GM06990 (cell line): ENCODE measurements around the gene CENPW.

ENCODE experiments used
- DNase-seq: peaks from one replicate; pipeline ENCODE4 v3.0.0-alpha.2; 2011; ENCODE audit not compliant: insufficient read length; ENCODE audit errors: extremely low read depth
- H3K27me3 ChIP-seq: replicated peaks from 2 replicates; pipeline ENCODE4 v1.6.0; 2011; ENCODE audit warnings: low read length; ENCODE audit not compliant: control insufficient read depth, insufficient read depth
- H3K36me3 ChIP-seq: 2 replicates; pipeline ENCODE4 v1.5.1; 2011; ENCODE audit warnings: low read length; ENCODE audit not compliant: control insufficient read depth, insufficient read depth
- H3K4me3 ChIP-seq: replicated peaks from 2 replicates; pipeline ENCODE4 v1.5.1; 2011; ENCODE audit warnings: low read depth, mild to moderate bottlenecking, control low read depth, low read length
- TF ChIP-seq, protein P1 (sequence below): IDR thresholded peaks from 2 replicates; pipeline ENCODE4 v1.5.1; 2011; ENCODE audit warnings: low read length, control low read depth, mild to moderate bottlenecking, inconsistent platforms; ENCODE audit not compliant: insufficient read depth, poor library complexity, severe bottlenecking

Gene CENPW

DNA sequence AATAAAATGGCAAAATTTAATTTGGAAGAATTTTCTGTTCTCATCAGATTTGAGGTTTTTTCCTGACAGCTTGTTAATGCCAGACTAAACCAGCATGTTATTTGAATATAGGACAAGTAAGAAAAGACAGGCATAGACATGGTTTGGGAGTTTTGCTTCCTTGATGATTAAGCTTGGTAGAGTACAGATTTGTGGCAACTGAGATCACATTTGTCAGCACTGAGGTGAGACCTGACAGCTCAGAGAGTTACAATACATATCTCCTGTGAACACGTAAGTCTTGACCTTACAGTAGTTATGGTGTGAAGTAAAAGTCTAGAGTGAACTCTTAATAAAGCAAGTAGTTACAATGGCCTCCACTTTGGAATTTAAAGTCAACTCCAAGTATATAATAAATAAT lies 34.5 kb downstream of the CENPW start:
- Histone ChIP-seq H3K27me3 (no peaks in the 10 kb centered on the region), H3K4me3 (no peak overlapping the region), H3K36me3 (no peaks in the 10 kb centered on the region)
- TF ChIP-seq, protein P1, sequence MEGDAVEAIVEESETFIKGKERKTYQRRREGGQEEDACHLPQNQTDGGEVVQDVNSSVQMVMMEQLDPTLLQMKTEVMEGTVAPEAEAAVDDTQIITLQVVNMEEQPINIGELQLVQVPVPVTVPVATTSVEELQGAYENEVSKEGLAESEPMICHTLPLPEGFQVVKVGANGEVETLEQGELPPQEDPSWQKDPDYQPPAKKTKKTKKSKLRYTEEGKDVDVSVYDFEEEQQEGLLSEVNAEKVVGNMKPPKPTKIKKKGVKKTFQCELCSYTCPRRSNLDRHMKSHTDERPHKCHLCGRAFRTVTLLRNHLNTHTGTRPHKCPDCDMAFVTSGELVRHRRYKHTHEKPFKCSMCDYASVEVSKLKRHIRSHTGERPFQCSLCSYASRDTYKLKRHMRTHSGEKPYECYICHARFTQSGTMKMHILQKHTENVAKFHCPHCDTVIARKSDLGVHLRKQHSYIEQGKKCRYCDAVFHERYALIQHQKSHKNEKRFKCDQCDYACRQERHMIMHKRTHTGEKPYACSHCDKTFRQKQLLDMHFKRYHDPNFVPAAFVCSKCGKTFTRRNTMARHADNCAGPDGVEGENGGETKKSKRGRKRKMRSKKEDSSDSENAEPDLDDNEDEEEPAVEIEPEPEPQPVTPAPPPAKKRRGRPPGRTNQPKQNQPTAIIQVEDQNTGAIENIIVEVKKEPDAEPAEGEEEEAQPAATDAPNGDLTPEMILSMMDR: no peak
- DNase-seq: no peak

DNA sequence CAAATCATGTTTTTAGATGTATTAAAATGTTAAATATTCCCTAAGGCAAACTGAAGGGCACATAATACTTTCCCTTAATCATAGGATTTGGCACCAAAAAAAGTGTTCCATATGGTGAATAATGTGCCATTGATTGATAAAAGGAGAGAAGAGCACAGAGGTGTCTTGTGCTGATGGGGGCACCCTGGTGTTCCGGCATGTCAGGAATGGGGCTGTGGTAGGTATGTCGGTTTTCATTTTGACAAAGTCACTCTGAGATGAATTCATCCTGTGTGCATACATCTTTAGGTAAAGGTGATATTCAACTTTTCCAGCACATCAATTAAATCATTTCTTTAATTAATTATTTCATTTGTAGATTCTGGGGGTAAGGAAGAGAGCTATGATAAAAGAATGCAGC lies 36.8 kb downstream of the CENPW start:
- DNase-seq: no peak
- TF ChIP-seq, protein P1: no peak
- Histone ChIP-seq H3K4me3 (no peak overlapping the region), H3K36me3 (no peaks in the 10 kb centered on the region), H3K27me3 (no peaks in the 10 kb centered on the region)

DNA sequence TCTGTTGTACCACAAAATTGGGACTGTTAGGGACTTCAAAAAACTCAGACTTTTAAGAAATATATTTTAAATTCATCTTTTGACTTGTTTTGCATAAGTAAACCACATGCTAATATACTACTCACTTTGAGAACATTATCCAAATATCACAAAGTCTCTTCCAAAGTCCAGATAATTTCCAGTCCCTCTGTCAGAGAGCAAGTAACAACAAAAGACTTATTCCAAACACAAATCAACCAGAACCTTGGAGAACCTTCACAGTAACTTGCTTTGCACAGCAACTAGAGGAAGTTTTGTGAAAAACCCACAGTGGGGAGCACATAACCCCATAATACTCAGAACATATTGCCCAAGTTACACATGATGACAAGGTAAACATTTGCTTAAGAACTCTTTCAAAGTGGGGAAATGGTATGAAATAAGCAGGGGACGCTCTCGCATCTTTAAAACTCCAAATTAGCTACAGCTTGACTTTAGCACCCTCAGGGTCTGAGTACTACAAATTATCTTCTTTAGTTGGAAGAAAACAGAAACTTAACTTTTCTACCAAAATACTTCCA lies 37.8 kb downstream of the CENPW start:
- DNase-seq: no peak
- H3K4me3 ChIP-seq: no peak overlapping the region
- no peaks in the 10 kb centered on the region for H3K27me3 ChIP-seq
- H3K36me3 ChIP-seq: no peaks in the 10 kb centered on the region
- TF ChIP-seq, protein P1: no peak

DNA sequence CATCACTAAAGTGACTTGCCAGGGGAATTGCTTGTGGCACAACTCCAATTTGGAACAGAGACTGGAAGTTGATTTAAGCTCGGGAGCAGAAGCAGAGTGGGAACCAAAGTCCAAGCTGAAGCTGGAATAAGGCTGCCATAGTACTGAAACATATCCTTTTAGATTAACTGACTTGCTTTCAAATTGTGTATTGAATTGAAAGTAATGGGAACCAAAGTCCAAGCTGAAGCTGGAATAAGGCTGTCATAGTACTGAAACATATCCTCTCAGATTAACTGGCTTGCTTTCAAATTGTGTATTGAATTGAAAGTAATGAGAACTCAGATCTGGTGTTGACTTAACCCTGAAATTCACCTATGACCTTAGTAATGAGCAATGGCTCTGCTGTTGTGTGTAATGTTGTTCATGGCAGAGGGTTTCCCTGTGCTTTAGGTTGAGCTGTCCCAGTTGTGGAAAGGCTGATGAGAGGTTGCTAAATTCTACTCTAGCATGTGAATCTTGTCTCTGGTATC lies 40.2 kb downstream of the CENPW start:
- Histone ChIP-seq H3K27me3 (no peaks in the 10 kb centered on the region), H3K4me3 (no peak overlapping the region), H3K36me3 (no peaks in the 10 kb centered on the region)
- TF ChIP-seq, protein P1: no peak
- DNase-seq: no peak

DNA sequence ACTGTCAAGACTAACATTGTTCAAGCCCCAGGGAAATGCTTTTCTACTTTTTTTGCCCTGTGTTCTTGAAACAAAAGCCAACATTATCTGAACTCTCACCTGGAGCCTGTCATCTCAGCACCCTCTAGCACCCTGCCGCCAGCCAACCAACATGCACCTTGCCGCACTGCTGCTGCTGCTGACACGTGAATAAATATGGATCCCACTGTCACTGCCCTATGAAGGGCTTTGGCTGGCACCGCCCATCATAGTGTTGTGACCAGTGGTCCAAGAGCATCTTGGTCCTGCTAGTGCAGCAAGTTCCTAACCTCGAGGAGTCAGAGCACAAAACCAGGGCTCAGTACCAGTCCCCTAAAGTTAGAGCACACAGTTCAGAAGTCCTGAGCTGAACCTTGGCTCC lies 41.6 kb downstream of the CENPW start:
- Histone ChIP-seq H3K27me3 (no peaks in the 10 kb centered on the region), H3K36me3 (no peaks in the 10 kb centered on the region), H3K4me3 (no peak overlapping the region)
- DNase-seq: no peak
- TF ChIP-seq, protein P1: no peak

DNA sequence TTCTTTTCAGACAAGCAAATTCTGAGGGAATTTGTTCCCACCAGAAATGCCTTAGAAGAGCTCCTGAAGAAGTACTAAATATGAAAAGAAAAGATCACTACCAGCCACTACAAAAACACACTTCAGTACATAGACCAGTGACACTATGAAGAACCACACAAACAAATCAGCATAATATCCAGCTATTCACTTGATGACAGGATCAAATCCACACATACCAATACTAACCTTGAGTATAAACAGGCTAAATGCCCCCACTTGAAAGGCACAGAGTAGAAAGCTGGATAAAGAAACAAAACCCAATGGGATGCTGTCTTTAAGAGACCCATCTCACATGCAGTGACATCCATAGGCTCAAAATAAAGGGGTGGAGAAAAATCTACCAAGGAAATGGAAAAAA lies 43.3 kb downstream of the CENPW start:
- H3K27me3 ChIP-seq: no peaks in the 10 kb centered on the region
- H3K4me3 ChIP-seq: no peak overlapping the region
- DNase-seq: no peak
- TF ChIP-seq, protein P1: no peak
- no peaks in the 10 kb centered on the region for H3K36me3 ChIP-seq
